Left ventricle myocardium inferior (tissue), 1 donor: ENCODE data around the gene CDYL2. TPM values are rescaled to one million over a fixed set of nuclear protein-coding genes. Genes with fewer than 3 reads are reported as not detected.

Experiments
- DNase-seq: peaks from one replicate; pipeline ENCODE4 v3.0.0-alpha.2; 2020
- H3K27ac ChIP-seq: fragments of 200-600 bp; replicated peaks from 2 replicates; pipeline ENCODE4 v1.8.0; 2021
- H3K27me3 ChIP-seq: fragments of 200-600 bp; 2 replicates; pipeline ENCODE4 v1.8.0; 2021; ENCODE audit warnings: low read depth
- H3K36me3 ChIP-seq: fragments of 200-600 bp; 2 replicates; pipeline ENCODE4 v1.8.0; 2021
- H3K4me1 ChIP-seq: fragments of 200-600 bp; 2 replicates; pipeline ENCODE4 v1.8.0; 2021
- H3K4me3 ChIP-seq: fragments of 200-600 bp; 2 replicates; pipeline ENCODE4 v1.8.0; 2021; ENCODE audit warnings: mild to moderate bottlenecking, moderate library complexity
- H3K9me3 ChIP-seq: fragments of 200-600 bp; replicated peaks from 2 replicates; pipeline ENCODE4 v1.8.0; 2021
- CTCF ChIP-seq: fragments of 200-600 bp; IDR thresholded peaks from 2 replicates; pipeline ENCODE4 v1.8.0; 2021; ENCODE audit warnings: antibody characterized with exemption, mild to moderate bottlenecking, borderline replicate concordance
- intact Hi-C: fragments of 100-400 bp; cut with micrococcal nuclease; formaldehyde crosslinking; loops from one replicate; pipeline ENCODE4 v1.11.0; 2022
- total RNA-seq: library from RNA; stranded (reverse); fragmentation: NEBNext Ultra II Directional; extraction: Animal tissue kit (Norgen Biotek cat#: 25700); gene quantifications from one replicate; pipeline ENCODE4 v1.2.1, GENCODE V29; 2021
- donor health status: DM: no; HTN: yes; CAD: no; lungs with severe emphysema.

The CDYL2 gene
- total RNA-seq, 1 donor from 2014 or later, result 3.2 TPM

GRCh38 chr16:80672379-80672778 is 132.0 kb downstream of the CDYL2 start:
- Histone ChIP-seq H3K36me3 (no peaks in the 10 kb centered on the region), H3K4me1 (peaks cover 4% of the 10 kb centered on the region), H3K27ac (no peak overlapping the region), H3K9me3 (peaks cover 2% of the 10 kb centered on the region), H3K27me3 (no peaks in the 10 kb centered on the region), H3K4me3 (no peak overlapping the region)
- DNase-seq, result no peak
- no peak for TF ChIP-seq CTCF
- intact Hi-C loops, result no loop called here

- no peaks in the 10 kb centered on the region for H3K9me3 ChIP-seq
- H3K27ac ChIP-seq, result no peak overlapping the region
- peaks cover 3% of the 10 kb centered on the region for H3K4me1 ChIP-seq
- no peak for TF ChIP-seq CTCF
- intact Hi-C loops, result no loop called here
- no peaks in the 10 kb centered on the region for H3K36me3 ChIP-seq
- no peak overlapping the region for H3K4me3 ChIP-seq
- DNase-seq, result no peak
- no peaks in the 10 kb centered on the region for H3K27me3 ChIP-seq
Observed at GRCh38 chr16:80671281-80671849, 133.0 kb downstream of the CDYL2 start.

- Histone ChIP-seq H3K27ac (no peak overlapping the region), H3K9me3 (no peaks in the 10 kb centered on the region), H3K36me3 (no peaks in the 10 kb centered on the region), H3K27me3 (no peaks in the 10 kb centered on the region), H3K4me1 (no peaks in the 10 kb centered on the region), H3K4me3 (no peak overlapping the region)
- TF ChIP-seq CTCF, result no peak
- no peak for DNase-seq
- intact Hi-C loops, result no loop called here
Observed at GRCh38 chr16:80670170-80670865, 134.1 kb downstream of the CDYL2 start.

- no peak for TF ChIP-seq CTCF
- no peak for DNase-seq
- no peaks in the 10 kb centered on the region for H3K27me3 ChIP-seq
- intact Hi-C loops, result no loop called here
- no peak overlapping the region for H3K4me3 ChIP-seq
- H3K27ac ChIP-seq, result no peak overlapping the region
- no peaks in the 10 kb centered on the region for H3K36me3 ChIP-seq
- no peaks in the 10 kb centered on the region for H3K4me1 ChIP-seq
- no peaks in the 10 kb centered on the region for H3K9me3 ChIP-seq
Observed at GRCh38 chr16:80669673-80670072, 134.7 kb downstream of the CDYL2 start.

DNA sequence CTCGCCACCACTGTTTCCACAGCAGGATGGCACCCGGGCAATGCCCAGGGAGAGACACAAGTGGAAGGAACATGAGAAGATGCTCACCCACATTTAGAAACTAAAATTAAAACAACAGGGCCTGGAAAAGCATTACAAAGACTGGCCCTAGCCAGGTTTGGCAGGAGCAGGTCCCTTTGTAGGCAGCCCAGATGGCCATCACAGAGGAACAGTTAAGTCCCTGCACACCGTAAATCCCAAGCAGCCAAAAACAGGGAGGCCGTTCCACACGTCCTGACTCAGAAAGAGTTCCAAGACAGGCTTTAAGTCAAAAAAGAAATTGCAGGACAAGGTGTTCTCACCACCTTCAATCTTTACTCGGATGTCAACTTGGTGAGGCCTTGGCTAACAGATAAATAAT is 136.5 kb downstream of the CDYL2 start:
- intact Hi-C loops, result no loop called here
- no peak overlapping the region for H3K27ac ChIP-seq
- no peak for DNase-seq
- no peaks in the 10 kb centered on the region for H3K9me3 ChIP-seq
- H3K4me3 ChIP-seq, result no peak overlapping the region
- TF ChIP-seq CTCF, result no peak
- no peaks in the 10 kb centered on the region for H3K36me3 ChIP-seq
- no peaks in the 10 kb centered on the region for H3K27me3 ChIP-seq
- no peaks in the 10 kb centered on the region for H3K4me1 ChIP-seq
